Embryonic facial prominence (tissue), 1 donor: Measurements from ENCODE around the gene COG8.

Experiments used
- DNase-seq: peaks from one replicate; pipeline ENCODE4 v3.0.0-alpha.2; 2016; ENCODE audit errors: extremely low spot score

Gene COG8

DNA sequence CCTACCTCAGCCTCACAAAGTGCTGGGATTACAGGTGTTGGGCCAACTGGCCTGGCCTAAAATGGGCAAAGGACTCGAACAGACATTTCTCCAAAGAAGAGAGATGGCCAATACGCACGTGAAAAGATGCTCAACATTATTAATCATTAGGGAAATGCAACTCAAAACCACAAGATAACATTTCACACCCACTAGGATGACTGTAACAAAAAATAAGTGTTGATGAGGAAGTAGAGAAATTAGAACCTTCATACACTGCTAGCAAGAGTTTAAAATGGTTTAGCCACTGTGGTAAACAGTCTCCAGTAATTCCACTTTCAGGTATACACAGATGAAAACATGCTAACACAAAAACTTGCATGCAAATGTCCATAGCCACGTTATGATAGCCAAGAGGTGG is 6.6 kb upstream of the COG8 start:
- no peak for DNase-seq

DNA sequence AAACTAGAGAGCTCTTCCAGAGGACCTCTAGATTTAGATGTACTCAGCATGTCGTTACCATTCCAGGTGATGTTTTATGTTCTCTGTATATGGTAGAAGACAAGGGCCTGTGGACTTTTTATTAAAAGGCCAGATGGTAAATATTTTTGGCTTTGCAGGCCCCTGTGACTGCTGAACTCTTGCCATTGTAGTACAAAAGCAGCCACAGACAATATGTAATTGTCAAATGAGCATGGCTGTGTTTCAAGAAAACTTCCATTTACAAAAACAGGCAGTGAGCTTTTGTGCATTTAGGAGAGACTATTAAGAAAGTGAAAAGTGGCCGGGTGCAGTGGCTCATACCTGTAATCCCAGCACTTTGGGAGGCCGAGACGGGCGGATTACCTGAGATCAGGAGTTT is 4.8 kb upstream of the COG8 start:
- no peak for DNase-seq

DNA sequence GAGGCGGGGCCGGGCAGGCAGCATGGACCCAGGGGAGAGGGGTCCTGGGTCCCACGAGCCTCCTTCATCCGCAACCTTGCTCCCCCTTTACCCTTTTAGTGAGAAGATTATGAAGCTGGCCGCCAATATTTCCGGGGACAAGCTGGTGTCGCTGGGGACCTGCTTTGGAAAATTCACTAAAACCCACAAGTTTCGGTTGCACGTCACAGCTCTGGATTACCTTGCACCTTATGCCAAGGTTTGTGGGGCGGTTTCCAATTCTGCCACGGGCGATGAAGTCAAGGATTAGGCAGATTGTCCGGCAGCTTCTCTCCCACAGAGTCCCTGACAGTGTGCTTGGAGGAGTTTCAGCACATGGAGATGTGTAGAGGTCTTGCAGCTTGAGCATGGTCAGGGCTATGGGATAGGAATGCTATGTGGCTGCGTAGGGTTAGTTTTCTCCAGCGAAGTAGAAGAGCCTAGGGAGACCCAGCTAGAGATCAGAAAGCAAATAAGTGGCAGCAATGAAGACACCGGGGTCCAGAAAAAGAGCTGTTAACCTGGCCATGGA is 806 bp upstream of the COG8 start:
- DNase-seq, result no peak

DNA sequence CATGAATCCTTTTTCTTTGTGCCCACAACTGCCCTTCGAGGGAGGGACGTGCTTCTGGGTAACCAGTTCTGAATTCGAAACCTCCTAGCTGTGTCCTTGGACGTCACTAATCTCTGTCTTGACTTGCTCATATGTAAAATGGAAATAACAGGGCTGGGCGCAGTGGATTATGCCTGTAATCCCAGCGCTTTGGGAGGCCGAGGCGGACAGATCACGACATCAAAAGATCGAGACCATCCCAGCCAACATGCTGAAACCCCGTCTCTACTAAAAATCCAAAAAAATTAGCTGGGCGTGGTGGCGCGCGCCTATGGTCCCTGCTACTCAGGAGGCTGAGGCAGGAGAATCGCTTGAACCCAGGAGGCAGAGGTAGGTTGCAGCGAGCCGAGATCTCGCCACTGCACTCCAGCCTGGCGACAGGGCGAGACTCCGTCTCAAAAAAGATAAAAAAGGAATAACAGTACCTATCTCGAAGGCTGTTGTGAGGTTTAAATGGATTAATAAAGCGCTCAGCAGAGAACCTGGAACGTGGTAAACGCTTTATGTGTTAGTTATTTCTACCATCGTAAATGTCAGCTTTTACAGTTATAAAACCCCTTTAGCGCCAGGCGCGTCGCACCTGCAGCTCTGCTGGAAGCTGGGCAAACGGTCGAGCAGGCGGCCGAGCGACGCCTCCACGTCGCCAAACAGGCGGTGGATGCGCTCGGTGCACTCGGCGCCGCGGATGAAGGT is 641 bp downstream of the COG8 start:
- no peak for DNase-seq

DNA sequence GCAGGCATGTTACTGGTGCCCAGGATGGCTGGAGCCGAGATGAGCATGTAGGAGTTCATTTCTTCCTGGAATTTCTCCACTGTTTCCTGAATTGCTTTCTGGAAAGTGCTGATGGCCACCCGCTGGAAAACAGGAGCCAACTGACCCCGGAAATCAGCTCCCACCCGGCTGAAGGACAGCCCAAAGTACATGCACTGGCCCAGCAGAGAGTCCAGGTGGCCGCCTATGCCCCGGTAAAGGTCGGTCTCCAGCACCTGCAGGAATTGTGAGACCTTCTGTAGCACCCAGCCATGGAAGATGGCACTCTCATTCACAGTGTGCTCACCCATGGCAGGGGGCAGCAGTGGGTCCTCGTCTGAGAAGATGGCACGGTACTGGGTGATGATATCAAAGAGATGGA is 4.7 kb downstream of the COG8 start:
- DNase-seq, result no peak

DNA sequence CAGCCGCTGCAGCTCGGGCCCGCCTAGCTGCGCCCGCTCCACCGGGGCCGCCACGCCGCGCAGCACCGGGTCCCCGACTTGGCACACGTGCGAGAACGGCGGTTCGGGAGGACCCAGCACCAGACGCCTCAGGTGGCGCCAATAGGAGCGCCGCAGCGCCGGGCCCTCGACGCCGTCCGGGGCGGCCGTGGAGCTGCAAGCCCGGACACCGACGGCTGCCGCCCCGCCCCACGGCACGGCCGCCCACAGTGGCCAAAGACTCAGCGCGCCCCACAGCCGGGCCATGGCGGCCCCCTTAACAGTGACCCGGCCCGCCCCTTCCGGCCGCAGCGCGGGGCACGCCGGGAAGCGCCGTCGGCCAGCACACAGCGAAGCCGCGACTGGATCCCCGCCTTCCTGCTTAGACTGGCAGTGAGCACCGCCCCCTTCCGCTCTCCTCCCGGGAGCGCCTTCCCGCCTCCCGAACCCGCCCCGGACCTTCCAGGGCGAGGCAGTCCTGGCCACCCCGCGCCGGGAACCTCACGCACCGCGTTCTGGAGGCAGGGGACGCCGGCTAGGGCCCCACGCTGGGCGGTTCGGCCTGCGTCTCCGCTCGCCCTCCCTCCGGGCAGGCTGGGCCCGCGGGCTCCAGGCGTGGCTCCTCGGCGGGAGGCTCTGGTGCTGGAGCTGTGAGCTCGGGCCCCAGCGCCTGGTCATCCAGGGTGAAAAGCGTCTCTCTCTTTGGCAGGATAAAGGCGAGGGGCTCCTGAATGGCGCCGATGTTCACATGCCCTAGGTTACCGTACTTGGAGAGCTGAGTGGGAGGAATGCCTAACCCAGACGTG is 8.9 kb downstream of the COG8 start, which contains the start of gene PDF:
TSS of gene PDF (minus strand) at position 303 of the 824 bp plus-strand sequence. CDS start at position 285, 18 bp downstream.
- peak; percentile 90 for DNase-seq

DNA sequence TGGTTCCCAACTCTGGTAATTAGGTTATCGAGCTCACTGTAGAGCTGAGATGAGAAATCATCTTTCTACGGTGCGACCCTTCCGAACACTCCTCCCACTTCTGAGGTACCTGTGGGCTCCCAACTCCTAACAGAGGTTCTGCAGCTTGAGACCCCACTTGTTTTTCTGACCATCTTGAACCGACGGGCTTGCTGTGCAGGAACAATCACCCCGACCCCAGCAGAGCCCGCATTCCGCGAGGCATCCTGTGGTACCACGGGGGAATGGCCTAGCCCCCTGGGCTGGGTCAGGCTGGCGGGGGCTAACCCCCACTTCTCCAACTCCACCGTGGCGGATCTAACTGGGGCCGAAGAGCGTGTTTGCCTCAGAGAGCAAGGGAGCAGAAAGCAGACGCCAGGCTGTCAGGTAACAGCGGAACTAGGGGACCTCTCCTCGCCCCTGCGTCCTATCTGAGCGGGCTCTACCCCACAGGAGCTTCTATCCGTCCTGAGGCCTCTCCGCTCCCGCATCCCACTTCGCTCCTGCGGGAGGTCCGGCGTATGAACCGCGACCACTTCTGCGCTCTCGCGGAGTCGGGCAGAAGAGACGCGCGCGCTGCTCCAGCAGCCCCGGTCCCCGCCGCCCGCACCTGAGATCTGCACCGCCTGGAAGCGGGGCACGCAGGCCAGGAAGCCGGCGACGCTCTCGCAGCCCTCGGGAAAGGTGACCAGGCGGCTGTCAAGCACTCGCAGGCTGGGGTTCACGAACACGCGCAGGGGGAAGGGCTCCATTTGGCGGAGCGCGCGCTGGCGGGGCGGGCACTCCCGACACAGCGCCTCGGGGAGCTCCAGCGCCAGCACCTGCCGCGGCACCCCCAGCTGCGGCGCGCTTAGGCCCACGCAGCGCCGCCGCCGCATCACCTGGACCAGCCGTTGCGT is 9.7 kb downstream of the COG8 start:
- no peak for DNase-seq

DNA sequence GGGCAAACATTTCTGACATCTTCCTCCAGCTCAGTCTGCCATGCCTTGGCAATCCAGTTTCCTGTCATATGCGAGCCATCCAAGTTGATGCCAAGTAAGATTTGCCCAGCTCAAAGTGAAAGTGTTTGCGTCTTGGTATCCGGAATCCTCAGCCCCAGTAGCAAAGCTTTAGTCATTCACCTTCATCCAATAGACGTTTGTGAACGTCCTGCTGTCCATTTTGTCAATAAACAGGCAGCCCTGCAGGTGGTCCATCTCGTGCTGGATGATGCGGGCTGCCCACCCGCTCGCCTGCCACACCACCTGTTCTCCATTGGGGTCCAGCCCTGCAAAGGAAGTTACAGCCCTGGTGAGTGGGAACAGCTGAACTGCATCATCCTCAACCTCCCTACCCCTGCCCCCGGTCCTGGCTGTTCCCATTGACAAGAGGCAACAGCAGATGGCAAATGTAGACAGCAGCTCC is 10.5 kb downstream of the COG8 start:
- no peak for DNase-seq

DNA sequence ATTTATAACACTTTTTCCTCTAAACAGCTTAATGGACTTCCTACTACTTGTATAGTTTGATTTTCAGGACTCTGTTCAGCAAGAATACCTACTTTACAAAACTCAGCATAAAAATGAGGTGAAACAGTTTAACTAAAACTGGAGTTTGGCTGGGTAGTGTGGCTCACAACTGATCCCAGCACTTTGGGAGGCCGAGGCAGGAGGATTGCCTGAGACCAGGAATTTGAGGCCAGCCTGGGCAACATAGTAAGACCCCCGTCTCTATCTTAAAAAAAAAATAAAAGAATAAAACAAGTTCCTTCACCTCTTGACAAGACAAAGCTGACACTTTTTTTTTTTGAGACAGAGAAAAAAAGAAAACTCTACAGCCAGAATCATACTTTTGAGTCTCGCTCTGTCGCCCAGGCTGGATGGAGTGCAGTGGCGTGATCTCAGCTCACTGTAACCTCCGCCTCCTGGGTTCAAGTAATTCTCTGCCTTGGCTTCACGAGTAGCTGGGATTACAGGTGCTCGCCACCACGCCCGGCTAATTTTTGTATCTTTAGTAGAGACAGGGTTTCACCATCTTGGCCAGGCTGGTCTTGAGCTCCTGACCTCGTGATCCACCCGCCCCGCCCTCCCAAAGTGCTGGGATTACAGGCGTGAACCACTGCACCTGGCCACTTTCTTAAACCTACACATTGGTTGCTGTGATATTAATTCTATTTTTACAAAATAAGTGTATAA is 11.6 kb downstream of the COG8 start:
- no peak for DNase-seq

DNA sequence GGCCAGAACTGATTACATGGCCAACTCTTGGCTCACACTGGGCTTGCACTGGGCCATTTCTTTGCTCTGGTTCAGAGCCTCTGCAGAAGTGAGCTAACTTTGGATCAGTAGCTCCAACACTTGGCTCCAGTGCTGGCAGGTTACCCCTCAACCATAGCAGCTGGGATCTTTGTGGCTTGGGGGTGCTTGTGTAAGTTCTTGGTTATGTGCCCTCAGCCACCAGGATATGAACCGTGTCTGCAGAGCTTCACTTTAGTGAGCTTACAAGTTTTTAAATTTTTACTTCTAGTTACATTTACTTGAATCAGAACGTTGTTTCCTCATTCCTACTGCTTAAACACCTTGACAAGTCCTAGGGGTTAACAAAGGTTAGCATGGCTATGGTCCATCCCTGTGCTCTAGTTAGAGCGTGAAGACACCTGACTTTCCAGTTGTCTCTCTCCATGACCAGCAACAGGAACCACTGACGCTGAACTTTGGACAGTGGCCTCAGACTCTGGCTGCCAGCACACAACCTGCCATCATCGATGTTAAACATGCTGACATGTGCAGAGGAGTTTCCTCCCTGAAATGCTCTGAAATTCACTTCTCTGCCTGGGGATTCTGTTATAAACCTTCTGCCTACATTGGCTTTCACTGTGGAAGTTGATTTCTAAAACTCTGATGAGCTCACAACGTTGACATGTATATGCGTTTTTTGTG is 13.0 kb downstream of the COG8 start:
- no peak for DNase-seq

DNA sequence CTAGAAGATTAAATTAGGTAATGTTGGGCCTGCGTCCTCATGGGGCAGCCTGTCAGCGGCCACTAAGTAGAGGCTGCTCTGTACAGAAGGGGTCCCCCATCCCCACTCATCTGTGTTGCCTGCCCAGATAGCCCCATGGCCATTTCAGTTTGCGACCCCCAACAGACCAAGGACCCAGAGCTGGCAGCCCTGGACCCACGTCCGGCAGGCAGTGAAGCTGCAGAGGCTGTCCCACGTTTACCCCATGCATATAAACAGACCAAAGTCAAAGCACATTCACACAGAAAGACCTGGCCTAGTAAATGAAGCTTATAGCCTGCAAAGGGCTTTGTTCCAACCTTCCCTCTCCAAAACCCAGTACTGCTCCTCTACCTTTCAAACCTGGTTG is 13.6 kb downstream of the COG8 start:
- no peak for DNase-seq

DNA sequence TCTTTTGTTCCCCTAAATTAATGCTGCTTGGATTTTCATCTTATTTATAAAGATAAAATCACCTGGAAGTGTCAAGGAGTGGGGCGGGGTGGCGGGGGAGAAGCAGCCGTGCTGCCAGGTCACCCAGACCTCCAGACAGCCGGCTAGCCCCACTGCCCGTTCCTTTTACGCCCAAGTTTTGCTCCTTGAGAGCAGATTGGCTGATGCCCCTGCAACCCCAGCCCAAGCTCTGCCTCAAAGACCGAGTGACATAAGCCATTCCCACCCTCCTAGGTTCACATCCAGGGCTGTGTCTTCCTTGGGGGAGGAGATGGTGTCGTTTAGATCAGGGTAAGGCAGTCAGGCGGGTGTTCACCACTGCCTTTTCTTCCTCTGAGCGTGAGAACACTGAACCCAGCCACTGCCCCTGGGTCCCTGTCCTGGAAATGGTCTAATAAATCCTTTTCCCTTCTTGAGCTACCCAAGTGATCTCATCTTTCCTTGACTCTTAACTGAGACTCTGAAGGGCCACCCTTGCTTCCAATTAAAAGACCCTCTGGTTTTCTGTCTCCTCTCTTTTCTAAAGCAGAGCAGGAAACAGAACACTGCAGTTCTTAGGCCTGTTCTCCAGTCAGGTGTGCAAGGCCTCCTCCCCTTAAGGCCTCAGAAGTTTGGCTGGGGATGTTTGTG is 14.6 kb downstream of the COG8 start:
- DNase-seq, result no peak

DNA sequence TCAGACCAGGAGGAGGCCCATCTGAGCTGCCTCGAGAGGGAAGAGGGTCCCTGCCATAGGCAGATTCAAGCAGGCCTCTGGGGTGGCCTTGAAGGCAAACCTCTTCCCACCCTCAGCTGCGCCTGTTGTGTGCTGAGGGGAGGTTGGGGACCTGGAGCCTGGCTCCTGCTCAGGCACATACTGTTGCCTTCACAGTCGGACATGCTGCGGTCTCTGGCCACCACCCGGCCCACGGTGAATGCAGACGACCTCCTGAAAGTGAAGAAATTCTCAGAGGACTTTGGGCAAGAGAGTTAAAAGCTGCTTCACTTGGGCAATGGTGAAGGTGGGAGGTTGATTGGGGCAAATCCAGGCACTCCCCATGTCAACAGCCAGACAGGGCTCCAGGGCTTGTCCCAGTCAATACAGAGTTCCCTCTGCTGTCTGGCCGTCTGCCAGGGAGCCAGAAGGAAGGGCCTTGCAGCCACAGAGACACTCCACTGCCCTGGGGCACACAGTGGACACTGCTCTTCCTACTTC is 15.3 kb downstream of the COG8 start:
- no peak for DNase-seq

DNA sequence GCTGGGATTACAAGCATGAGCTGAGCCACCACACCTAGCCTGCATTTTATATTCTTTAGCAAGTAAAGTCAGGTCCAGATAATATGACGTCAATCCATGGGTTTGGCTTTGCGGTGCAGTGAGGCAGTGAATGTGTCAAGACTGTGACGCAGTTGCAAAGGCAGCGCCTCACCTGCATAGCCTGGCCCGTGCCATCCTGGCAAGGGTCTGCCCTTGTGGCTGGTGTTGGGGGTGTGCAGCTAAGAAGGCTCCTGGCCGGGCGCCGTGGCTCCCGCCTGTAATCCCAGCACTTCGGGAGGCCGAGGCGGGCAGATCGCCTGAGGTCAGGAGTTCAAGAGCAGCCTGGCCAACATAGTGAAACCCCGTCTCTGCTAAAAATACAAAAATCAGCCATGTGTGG is 15.9 kb downstream of the COG8 start:
- DNase-seq, result no peak

DNA sequence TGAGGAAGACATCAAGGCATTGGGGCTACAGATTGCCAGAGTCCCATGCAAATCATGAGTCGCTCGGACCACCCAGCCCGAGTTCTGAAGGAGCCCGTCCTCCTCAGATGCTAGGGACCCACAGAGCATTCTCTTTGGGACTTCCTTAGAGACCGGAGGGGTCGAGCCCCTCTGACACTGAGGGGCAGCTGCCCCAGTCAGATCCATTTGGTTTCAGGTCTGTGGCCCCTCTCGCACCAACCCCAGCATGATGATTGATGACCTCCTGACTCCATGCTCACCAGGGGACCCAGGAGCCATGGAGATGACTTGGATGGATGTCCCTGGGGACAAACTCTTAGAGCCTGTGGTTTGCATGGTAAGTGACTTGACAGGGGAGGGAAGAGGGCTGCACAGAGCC is 17.0 kb downstream of the COG8 start:
- DNase-seq, result no peak

DNA sequence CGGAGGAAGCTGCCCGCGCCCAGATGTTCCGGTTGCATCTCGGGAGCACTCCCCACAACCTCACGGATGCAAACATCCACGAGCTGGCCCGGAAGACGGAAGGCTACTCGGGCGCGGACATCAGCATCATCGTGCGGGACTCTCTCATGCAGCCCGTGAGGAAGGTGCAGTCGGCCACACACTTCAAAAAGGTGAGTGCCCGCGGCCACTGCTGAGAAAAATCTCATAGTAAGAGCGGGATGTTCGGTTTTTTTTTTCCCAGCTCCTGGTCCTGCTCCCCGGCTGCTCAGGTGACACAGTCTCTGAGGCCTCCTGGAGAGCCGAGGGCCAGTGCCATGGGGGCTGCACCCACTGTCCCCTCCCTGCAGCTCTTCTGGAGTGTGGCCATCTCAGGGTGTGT is 18.3 kb downstream of the COG8 start:
- DNase-seq, result no peak

DNA sequence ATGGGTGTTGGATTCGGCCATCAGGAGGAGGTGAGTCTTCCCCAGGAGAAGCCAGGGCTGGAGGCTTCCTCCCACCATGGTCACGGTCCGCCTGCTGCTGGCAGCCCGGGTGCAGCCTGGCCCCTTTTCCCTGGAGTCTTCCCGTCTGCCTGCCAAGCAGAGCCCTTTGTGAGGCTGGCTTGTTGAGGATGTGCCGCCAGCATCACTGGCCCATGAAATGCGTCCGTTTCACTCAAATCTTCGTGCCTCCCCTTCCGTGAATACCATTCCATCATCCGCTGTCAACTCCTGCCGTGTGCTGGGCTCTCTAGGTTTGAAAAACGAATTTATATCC is 18.7 kb downstream of the COG8 start:
- no peak for DNase-seq

DNA sequence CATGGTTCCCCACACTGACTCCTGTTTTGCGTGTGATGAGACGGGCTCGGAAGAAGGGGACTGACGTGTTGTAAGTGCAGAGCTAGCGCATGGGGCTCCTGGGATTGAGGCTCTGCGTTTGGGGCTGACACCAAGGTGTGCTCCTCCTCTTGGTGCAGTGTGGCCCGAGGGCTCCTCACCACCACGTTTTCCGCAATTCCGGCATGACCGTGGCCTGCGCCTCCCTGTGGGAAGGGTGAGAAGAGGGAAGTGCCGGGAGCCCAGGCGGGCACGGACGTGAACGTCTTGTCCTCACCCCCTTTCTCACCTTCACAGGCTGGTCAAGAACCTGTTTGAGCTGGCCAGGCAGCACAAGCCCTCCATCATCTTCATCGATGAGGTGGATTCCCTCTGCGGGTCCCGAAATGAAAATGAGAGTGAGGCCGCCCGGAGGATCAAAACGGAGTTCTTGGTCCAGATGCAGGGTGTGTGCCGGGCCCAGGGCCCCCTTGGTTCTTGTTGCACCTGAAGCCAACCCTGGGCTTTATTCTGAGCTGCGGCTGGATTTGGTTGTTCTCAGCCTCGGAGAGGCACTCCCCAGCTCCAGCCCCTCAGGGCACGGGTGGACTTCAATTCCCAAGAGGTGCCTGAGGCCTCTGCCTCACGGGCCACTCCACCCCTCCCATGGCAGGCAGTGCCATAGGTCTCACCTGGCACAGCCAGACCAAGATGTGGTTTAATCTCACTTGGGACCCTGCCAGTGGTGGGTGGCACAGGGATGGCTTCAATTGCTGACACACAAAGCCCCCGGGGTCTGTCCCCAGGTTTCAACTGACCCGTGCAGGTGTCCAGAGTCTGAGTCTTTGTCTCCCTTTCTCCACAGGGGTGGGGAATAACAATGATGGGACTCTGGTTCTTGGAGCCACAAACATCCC is 19.3 kb downstream of the COG8 start:
- DNase-seq, result no peak

DNA sequence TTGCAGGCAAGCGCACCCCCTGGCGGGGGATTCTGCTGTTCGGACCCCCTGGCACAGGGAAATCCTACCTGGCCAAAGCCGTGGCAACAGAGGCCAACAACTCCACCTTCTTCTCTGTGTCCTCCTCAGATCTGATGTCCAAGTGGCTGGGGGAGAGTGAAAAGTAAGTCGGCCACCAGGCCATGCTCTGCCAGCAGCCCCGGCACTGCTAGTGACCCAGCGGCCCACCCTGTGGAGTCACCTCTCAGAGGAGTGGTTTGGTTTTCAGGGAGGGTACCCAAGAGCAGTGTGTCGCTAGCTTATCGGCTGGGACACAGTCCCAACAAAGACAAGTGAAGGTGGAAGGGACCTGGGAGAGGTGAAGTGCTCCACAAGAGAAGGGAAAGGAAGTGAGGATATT is 20.0 kb downstream of the COG8 start:
- DNase-seq, result no peak
